Measurements from ENCODE around the gene CD300E.
A peak's percentile ranks its signal among the peaks of the same experiment; 100 is the strongest.

CD300E gene

DNA sequence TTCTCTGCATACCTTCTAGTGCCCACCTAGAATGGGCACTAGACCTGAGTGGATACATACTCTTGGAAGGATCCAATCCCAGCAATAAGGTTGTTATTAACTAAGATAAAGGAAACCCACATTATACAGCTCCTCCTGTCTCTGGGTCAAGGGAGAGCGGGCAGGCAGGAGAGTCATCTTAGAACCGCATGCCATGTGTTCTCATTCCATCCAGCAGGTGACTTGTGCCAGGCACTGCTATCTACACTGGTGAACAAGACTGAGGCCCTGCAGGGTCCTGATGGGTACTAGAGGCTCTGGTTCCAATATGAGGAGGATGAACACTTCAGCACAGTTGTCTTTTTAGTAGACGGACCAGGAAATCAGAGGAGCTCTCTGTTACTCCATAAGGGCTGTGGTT lies 50.4 kb downstream of the CD300E start:
- H3K4me3 ChIP-seq (ENCODE audit: control insufficient read depth, low read depth, low read length): no peak overlapping the region
- TF ChIP-seq, protein P1, sequence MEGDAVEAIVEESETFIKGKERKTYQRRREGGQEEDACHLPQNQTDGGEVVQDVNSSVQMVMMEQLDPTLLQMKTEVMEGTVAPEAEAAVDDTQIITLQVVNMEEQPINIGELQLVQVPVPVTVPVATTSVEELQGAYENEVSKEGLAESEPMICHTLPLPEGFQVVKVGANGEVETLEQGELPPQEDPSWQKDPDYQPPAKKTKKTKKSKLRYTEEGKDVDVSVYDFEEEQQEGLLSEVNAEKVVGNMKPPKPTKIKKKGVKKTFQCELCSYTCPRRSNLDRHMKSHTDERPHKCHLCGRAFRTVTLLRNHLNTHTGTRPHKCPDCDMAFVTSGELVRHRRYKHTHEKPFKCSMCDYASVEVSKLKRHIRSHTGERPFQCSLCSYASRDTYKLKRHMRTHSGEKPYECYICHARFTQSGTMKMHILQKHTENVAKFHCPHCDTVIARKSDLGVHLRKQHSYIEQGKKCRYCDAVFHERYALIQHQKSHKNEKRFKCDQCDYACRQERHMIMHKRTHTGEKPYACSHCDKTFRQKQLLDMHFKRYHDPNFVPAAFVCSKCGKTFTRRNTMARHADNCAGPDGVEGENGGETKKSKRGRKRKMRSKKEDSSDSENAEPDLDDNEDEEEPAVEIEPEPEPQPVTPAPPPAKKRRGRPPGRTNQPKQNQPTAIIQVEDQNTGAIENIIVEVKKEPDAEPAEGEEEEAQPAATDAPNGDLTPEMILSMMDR (IDR thresholded peaks at IDR 0.05; ENCODE audit: control insufficient read depth, insufficient read depth, low read depth, low read length, missing control alignments): no peak
- no peak for DNase-seq (ENCODE audit: low read depth)

DNA sequence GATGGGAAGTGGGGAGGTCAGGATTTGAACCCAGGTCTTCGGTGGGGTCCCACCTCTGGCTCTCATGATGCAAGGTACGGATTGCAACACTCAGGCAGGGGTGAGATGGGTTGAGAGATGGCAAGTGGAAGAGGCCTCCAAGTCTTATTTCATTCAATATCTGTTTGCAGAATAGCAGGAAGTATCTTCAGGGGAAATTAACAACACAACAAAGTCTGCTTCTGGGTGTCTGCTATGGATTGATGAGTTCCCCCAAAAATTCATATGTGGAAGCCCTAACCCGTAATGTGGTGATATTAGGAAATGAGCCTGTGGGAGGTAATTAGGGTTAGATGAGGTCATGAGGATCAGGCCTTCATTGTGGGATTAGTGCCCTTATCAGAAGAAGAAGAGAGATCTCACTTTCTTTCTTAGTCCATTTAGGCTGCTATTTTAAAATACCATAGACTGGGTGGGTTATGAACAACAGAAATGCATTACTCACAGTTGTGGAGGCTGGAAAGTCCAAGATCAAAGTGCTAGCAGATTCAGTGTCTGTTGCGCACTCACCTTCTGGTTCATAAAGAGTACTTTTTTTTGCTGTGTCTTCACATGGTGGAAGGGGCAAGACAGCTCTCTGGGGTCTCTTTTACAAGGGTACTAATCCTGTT lies 51.8 kb downstream of the CD300E start:
- DNase-seq (ENCODE audit: low read depth): no peak
- TF ChIP-seq, protein P1 (IDR thresholded peaks at IDR 0.05; ENCODE audit: control insufficient read depth, insufficient read depth, low read depth, low read length, missing control alignments): no peak
- no peak overlapping the region for H3K4me3 ChIP-seq (ENCODE audit: control insufficient read depth, low read depth, low read length)

DNA sequence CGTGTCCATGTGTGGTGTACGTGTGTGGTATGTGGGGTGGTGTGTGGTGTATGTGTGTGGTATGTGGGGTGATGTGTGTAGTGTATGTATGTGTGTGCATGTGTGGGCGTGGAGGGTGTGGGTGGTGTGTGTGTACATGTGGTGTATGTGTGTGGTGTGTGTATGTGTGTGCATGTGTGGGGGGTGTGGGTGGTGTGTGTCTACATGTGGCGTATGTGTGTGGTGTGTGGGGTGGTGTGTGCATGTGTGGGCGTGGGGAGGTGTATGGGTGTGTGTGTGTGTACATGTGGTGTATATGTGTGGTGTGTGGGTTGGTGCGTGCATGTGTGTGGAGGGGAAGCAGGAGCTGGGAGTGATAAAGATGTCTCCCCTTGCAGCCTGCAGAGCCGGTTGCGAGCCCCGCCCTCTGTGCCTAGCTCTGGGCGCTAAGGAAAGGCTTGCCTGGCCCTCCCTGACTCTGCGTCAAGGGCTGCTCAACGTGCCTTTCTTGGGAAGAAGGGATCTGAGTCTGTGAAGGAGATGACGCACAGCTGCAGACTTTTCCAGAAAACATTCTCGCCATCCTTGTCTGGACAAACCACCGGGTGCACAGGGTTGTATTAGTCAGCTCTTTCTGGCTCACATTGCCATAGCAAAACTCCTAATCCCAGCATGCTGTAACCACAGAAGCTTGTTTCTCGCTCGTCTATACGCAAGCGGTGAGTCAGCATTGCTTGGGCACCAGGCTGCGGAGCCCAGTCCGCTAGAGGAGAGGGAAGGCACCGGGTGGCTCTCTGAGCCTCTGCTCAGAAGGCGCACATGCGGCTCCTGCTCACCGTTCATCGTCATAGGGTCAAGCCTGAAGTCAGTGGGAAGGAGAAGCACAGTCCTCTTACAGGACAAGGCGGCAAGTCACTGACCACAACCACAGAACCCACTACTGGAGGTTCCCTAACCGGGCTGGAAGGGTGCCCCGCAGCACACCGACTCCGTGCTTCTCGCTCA lies 54.2 kb downstream of the CD300E start:
- DNase-seq (ENCODE audit: low read depth): peak; percentile 99
- H3K4me3 ChIP-seq (ENCODE audit: control insufficient read depth, low read depth, low read length): no peak overlapping the region
- TF ChIP-seq, protein P1 (IDR thresholded peaks at IDR 0.05; ENCODE audit: control insufficient read depth, insufficient read depth, low read depth, low read length, missing control alignments): no peak

DNA sequence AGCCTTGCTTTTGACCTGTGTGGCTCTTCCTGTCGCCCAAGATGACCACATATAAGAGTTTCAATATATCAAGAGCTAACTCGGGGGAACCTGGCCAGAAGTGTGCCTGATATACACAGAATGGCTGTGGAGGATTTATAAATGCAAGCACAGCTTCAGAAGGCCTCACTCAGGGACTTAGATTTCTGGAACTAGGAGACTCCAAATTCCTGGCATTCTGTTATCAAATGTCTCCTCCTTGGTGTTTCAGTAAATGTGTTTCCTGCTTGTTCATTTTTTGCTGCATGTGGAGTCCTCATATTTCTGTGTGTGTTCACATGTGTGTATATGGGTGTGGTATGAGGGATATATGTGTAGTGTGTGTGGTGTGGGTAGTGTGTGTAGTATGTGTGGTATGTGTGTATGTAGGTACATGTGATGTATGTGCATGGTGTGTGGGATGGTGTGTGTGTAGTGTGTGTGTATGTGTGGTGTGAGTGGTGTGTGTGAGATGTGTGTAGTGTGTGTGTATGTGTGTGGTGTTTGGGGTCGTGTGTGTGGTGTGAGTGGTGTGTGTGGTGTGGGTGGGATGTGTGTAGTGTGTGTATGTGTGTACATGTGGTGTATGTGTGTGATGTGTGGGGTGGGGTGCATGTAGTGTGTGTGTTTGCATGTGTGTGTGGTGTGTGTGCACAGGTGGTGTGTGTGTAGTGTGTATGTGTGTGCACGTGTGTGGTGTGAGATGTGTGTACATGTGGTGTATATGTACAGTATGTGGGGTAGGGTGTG lies 55.2 kb downstream of the CD300E start:
- TF ChIP-seq, protein P1 (IDR thresholded peaks at IDR 0.05; ENCODE audit: control insufficient read depth, insufficient read depth, low read depth, low read length, missing control alignments): no peak
- H3K4me3 ChIP-seq (ENCODE audit: control insufficient read depth, low read depth, low read length): no peak overlapping the region
- DNase-seq (ENCODE audit: low read depth): no peak

DNA sequence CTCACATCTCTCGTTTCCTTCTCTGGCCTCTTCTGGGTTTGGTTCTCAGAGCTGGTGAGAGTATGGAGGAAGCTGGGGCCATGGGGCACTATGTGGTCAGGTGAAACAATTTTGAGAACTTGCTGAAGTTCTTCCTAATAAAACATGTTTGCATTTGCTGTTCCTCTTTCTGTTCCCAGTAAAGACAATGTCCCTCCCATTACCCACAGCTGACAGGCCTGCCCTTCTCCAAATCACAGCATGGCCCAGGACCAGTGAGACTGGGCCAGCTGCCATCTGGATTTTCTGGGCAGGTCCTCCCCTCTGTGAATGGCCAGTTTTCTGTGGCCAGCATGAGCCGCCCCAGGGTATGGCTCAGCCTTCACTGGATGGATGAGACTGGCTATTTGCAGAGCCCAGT lies 56.1 kb downstream of the CD300E start, which contains the start of gene CD300H:
TSS of gene CD300H (minus strand) at position 113 of the 400 bp plus-strand sequence.
- no peak for DNase-seq (ENCODE audit: low read depth)
- TF ChIP-seq, protein P1 (IDR thresholded peaks at IDR 0.05; ENCODE audit: control insufficient read depth, insufficient read depth, low read depth, low read length, missing control alignments): no peak
- no peak within 1 kb of the TSS for H3K4me3 ChIP-seq (ENCODE audit: control insufficient read depth, low read depth, low read length)

DNA sequence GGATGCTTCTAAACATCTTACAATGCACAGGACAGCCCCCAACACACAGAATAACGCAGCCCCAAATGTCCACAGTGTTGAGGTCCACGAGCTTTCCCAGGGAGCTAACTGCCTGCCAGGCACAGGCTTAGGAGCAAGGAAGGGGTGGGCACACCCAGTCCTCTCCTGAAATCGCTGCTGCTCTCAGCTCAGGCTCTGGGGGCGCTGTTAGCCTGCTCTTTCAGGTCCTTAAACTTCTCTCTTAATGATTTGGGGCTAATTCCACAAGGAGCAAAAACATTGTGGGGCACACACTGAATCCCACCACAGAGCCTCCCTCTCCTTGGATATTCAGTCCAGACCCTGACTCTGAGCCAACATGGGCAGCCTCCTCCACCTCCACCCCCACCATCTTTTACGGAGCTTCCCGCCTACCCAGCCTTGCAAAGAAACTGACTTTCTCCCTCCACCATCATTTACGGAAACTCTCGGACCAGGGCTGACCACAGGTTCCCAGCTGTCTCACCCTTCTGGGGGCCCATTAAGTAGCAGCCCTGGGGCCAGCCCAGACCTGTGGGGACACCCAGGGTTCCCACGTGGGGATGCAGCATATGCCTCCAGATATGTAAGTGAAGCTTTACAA lies 57.3 kb downstream of the CD300E start:
- TF ChIP-seq, protein P1 (IDR thresholded peaks at IDR 0.05; ENCODE audit: control insufficient read depth, insufficient read depth, low read depth, low read length, missing control alignments): peak; percentile 58
- no peak for DNase-seq (ENCODE audit: low read depth)
- H3K4me3 ChIP-seq (ENCODE audit: control insufficient read depth, low read depth, low read length): no peak overlapping the region

Data from AG09309 (cell line).